HG03469 (cell line): ENCODE measurements around the gene POU2F2.
"Not testable (repeated sequence)": the region's sequence is repeated elsewhere in the genome, so short reads cannot be mapped to it uniquely, and the experiment has no call there.

Experiments
- ATAC-seq: cut with Tn5 transposase; IDR thresholded peaks from one replicate; pipeline ENCODE4 v1.9.1; 2021; ENCODE audit warnings: mild to moderate bottlenecking, moderate library complexity, moderate number of reproducible peaks; ENCODE audit not compliant: unreplicated experiment

The POU2F2 gene

GRCh38 chr19:42065051-42065450, 67.2 kb downstream of the POU2F2 start:
- no peak for ATAC-seq

- ATAC-seq: no peak
These were observed 67.8 kb downstream of the POU2F2 start for GRCh38 chr19:42064432-42064831.

- ATAC-seq: no peak
These were observed 69.9 kb downstream of the POU2F2 start for GRCh38 chr19:42062381-42062780.

GRCh38 chr19:42060117-42060516, 72.1 kb downstream of the POU2F2 start:
- ATAC-seq: no peak

- no peak for ATAC-seq
These were observed 73.0 kb downstream of the POU2F2 start for GRCh38 chr19:42059196-42059595.

- no peak for ATAC-seq
These were observed 74.4 kb downstream of the POU2F2 start for GRCh38 chr19:42057846-42058245.

- ATAC-seq: no peak
These were observed 78.0 kb downstream of the POU2F2 start for GRCh38 chr19:42054205-42054604.

- no peak for ATAC-seq
These were observed 79.0 kb downstream of the POU2F2 start for GRCh38 chr19:42053037-42053935.

- ATAC-seq: no peak
These were observed 79.9 kb downstream of the POU2F2 start for GRCh38 chr19:42052241-42052863.

- ATAC-seq: no peak
These were observed 80.8 kb downstream of the POU2F2 start for GRCh38 chr19:42051166-42052115.

- ATAC-seq: no peak
These were observed 83.3 kb downstream of the POU2F2 start for GRCh38 chr19:42048992-42049391.

- no peak for ATAC-seq
These were observed 86.7 kb downstream of the POU2F2 start for GRCh38 chr19:42045575-42045974.

- no peak for ATAC-seq
These were observed 89.6 kb downstream of the POU2F2 start for GRCh38 chr19:42042455-42043170.

GRCh38 chr19:42040491-42040890, 91.8 kb downstream of the POU2F2 start:
- ATAC-seq: not testable (repeated sequence)

- no peak for ATAC-seq
These were observed 92.2 kb downstream of the POU2F2 start for GRCh38 chr19:42040031-42040430.

- ATAC-seq: no peak
These were observed 93.6 kb downstream of the POU2F2 start for GRCh38 chr19:42038666-42039065.

GRCh38 chr19:42037649-42038048, 94.6 kb downstream of the POU2F2 start:
- ATAC-seq: no peak
